Amniotic epithelial cell (primary cell): Measurements from ENCODE around the gene CDKN2A.

Source experiments
- DNase-seq: peaks from one replicate; pipeline ENCODE4 v3.0.0-alpha.2; 2010; ENCODE audit warnings: low read depth

The CDKN2A gene

DNA sequence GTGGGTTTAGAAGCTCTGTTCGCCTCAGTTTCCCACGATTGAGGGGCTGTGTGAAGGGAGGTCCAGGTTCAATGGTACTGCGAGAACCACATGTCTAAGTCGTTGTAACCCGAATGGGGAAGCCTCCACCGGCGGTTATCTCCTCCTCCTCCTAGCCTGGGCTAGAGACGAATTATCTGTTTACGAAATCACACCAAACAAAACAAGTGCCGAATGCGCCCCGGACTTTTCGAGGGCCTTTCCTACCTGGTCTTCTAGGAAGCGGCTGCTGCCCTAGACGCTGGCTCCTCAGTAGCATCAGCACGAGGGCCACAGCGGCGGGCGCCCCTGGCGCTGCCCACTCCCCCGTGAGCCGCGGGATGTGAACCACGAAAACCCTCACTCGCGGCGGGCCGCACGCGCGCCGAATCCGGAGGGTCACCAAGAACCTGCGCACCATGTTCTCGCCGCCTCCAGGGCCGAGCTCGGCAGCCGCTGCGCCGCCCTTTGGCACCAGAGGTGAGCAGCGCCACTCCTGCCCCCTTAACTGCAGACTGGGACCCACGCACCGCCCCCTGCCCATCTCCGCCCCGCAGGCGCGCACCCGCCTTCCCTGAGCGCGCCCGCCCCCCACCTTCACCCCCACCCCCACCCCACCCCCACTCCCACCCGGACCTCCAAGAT, at the start of gene CDKN2A:
TSS of gene CDKN2A (minus strand) at position 500 of the 663 bp plus-strand sequence.
- peak; percentile 68 for DNase-seq

DNA sequence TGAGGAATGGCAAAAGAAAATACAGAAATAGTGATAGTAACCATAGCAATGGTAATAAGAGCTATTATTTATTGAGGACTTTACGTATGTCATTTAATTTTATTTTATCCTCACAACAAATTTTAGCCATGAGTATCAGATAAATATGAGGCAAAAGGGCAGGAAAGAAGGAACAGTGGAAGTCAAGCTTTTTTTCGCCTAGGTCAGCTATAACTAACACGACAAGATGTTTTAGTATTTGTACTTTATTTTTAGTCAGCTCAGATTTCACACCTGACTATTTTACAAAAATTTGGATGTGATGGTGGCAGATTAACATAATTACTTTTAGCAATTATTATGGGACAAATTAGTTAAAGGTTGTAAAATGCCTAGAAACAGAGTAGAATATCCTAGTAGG, 49.7 kb upstream of the CDKN2A start:
- no peak for DNase-seq

DNA sequence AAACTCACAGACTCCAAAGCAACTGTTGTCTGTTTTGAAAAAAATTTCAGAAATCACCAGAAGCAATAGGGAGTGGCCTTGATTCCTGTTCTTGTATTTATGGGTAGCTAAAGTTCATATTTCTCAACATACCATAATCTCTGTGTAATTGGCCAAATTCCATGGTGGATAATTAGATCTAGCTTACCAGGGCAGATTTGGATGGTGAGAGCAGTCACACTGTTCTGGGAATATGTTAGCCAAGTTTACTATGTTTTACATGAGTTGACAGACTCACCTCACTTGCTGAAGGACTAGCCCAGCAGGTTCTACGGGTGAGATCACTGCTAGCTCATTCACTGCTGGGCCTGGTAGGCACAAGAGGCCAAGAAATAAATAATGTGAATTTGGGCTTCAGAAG, 47.6 kb upstream of the CDKN2A start:
- peak; percentile 63 for DNase-seq

DNA sequence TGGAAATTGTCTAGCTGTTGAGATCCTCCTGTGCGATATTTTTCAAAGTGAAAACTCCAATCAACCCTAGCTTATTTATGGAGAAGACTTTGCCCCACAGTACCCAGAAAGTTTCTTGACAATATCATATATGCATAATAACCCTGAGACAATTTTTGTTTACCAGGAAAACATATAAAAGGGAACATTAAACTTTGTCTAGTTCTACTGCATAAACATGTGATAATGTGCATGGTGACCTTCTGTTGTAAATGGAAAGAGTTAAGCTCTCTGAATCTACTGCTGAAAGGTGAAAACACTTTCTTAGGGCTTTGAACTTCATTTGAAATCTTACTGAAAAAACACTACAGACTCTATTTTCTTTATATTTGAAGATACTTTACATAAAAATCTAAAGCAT, 47.2 kb upstream of the CDKN2A start:
- DNase-seq = no peak

DNA sequence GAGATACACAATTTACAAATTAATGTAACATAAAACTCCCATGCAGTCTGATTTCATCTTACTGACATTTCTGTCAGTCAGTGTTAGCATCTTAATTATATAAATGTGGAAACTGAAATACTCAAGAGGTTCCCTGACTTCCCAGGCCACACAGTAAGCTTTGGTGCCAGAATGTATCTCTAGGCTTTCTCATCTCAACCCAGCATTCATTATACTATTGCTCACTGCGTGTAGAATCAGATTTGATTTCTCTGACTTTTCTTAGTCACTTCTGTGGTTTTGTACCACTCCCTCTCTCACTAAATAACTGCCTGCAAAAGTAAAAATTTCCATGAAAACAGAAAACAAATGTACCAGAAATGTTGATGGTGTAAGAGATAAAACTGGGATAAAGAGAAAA, 46.6 kb upstream of the CDKN2A start:
- peak; percentile 86 for DNase-seq

DNA sequence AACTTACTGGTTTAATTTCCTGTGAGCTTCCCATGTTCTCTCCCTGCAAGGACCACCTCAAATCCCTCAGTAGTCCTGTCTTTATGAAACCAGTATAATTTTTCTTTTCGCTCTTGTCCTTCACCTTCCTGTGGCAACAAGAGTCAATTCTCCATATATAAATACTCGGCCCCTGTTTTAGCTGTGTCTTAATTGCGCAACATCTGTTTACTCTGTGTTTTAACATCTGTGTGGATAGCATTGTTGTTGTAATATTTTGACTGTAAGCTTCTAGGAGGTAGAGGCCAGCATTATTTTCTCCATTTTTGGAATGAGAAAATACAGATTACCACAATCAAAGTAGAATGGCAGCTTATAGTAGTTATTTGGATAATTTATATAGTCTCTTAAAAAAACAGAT, 45.1 kb upstream of the CDKN2A start:
- peak; percentile 69 for DNase-seq

DNA sequence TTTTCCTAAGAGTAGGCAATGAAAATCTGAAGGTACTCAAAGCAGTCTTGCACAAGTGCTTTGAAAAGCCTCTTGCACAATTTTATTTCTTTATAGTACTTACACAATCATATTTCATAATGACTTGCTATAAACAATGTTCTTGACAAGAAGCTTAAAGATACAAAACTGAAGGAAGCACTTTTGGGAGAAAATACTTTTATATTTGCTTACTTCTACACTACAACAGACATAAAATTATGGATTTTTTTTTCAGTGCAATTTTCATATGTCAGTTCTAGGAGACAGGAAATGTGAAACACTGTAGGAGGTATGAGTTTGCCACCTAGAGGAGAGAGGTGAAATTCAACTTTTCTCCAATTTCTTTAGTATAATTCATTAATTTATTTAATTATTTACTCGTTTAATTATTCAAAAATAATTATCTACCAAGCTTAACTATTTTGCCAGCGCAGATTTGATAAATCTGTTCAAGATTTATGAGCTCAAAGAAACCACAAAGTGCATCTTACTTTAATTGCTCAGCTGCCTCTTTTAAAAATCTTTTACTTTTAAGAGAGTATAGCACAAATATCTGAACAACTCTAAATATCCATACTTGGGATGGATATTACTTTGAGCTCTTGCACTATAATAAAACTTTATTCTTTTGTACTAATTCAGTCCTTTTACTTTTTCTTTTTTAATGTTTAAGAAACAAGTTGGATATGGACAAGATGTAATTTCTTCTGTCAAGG, 43.9 kb upstream of the CDKN2A start:
- peak; percentile 86 for DNase-seq

DNA sequence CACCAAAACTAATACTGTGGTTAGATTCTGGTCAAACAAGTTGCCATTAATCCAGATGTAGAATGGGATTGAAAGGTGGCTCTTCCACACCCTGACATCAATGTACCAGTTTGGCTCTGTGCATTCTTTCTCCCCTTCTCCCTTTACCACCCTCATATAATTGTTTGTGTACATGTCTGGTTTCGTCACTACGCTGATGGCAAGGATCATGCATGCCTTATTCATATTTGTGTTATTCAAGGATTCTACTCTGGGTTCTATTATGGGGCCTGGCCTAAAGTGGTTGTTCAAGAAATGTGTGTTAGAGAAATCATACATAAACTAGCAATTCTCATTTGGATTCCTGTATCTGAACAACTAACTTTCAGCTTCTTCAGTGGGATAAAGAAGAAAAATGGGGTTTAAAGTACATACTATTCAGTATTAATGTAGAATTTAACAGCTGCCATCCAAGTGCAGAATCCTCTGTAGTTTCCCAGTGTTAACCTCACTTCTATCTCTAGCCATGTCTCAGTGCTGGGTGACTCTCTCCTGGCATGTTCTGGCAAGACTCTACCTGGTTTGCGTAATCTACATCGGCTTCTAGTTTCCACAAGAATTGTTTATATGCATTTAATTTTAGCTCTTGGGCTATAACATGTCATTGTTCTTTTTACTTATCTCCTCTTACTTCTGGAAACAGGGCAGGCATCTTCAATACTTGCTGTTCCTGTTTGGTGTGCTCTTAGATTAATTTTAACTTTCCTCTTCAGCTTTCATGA, 42.9 kb upstream of the CDKN2A start:
- DNase-seq = peak; percentile 69

DNA sequence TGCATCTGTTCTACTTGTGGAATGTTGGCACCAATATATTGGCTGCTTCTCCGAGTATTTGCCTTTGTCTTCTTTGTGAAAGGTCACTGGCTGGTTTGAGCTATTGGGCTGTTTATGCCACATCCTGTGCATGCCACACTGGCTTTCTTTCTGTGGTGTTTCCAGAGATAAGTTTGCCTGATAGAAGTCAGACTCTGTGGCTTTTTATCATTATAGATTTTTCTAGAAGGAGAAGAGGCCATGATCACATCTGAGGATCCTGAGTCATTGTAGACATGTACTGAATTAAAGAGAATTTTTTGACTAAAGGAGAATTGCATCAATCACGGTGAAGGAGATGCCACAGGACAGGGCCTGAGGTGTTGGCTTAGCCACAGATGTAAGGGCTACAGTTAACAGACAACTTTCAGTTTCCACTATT, 41.4 kb upstream of the CDKN2A start:
- DNase-seq = peak; percentile 43

DNA sequence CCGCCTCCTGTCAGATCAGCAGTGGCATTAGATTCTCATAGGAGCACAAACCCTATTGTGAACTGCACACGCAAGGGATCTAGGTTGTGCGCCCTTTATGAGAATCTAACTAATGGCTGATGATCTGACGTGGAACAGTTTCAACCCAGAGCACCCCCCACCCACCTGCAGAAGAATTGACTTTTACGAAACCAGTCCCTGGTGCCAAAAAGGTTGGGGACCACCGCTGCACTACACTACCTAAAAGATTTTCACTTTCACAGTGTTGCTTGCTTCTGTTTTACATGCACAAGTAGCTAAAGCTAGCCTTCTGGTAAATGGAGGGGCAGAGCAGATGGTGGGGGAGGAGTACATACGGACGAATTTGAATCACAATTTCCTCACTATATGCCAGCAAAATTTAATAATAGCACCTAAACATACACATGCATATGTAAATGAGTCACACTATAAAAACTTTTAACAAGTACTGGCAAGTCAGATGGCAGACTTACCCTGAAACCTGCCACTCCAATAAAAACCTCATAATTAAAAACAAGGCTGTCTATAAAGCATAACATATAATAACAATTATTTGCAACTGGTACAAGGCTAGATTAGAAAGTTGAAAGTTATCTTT, 38.9 kb upstream of the CDKN2A start:
- DNase-seq = no peak

DNA sequence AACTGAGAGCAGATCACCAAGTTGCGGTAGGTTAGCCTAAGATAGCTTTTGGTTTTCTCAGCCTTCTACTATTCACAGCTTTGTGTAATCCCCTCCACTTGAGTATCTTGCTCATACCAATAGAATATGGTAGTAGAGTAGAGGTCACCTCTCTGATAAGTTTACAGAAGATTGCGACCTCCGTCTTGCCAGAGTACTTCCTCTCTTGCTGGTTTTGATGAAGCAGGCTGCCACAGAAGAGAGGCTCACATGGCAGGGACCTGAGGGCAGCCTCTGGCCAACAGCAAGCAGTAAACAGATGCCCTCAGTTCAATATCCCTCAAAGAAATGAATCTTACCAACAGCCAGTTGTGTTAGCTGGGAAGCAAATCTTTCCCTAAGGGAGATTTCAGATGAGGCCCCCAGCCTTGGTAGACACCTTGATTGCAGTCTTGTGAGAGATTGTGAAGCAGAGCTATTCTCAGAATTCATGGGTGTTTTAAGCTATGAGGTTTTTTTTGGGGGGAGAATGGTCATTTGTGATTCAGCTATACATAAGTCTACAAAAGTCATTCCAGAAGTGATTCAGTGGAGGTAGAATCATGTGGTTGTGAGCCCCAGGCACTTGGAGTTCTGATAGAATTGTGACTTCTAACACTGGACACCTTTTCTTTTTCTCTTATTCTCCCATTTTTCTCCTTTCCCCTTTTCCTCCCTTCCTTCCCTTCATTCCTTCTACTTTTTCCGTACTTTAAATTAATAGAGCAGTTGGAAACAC, 37.6 kb upstream of the CDKN2A start:
- DNase-seq = no peak

DNA sequence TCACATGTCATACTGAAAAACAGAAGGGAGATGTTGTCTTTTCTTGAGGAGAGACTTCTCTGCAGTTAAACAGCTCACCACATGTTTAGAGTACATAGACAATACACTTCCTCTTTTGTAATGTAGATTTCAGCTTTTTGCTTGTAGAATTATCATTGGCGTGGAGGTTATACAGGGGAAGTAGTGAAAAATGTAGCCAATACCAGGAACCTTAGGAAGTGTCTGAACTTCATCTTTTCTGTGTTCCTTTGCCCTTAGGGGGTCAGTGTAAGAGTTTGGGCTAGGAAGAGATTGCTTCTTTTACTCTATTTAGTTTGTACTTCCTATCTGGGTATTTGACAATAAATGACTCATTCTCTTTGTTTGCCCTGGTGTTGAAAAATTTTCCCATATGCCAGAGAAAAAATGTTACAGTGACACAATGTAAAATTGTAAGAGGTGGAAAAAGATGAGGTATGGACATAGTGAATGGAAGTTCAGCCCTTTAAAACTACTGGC, 36.0 kb upstream of the CDKN2A start:
- peak; percentile 90 for DNase-seq

DNA sequence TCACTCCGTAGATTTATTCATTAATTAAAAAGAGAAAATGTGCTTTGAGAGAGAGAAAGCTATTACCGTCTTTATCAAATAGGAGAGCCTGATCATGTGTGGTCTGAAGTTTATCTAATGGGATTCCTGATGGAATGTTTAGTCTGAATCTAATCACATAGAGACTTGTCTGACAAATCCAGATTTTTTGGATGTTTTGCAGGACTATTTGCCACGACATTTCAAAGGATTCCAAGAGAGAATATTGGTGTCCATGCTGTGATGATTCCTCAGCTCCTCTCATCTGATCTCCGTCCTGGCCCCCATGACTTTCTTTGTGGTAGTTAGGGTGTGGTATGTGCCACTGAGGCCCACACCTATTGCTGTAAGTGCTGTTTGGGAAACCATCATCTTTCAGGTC, 35.0 kb upstream of the CDKN2A start:
- peak; percentile 49 for DNase-seq

DNA sequence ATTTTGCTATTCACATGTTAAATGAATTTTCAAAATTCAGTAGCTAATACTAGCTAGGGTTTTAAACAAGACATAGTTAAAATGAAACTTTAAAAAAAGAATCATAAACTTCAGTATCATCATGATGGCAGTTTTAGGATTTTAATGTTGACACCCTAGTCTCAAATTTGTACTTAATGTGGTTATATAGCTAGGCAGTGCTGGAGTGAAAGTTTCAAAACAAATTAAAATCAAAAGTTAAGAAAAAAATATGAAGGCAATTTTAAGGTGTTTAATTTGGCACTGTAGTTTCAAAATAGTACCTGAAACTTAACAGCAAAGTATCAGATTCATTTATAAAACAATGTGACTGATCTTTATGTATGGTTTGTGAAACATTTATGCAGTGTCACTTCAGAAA, 34.2 kb upstream of the CDKN2A start:
- DNase-seq = no peak

DNA sequence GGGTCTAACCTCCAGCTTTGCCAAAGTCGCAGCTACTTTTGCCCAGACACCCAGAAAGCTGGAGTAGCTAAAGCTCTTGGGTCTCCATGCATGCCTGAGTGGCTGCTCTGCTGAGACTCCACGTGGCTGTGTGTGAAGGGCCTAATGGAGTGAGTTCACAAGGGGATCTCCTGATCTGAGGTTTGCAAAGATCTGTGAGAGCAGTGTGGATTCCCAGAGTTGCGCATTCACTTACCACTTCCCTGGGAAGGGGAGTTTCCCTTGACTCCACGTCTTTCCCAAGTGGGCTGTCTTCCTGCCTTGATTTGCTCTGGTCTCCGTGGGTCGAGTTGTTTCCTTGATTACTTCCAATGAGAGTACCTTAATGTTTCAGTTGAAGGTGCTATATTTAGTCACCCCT, 32.5 kb upstream of the CDKN2A start:
- DNase-seq = no peak

DNA sequence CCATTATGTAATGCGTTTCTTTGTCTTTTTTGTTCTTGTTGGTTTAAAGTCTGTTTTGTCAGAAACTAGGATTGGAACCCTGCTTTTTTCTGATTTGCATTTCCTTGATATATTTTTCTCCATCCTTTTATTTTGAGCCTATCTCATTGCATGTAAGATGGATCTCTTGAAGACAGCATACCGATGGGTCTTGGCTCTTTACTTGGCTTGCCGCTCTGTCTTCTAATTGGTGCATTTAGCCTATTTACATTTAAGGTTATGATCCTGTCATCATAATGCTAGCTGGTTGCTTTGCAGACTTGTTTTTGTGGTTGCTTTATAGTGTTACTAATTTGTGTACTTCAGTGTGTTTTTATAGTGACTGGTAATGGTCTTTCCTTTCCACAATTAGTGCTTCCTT, 28.2 kb upstream of the CDKN2A start:
- DNase-seq = no peak

DNA sequence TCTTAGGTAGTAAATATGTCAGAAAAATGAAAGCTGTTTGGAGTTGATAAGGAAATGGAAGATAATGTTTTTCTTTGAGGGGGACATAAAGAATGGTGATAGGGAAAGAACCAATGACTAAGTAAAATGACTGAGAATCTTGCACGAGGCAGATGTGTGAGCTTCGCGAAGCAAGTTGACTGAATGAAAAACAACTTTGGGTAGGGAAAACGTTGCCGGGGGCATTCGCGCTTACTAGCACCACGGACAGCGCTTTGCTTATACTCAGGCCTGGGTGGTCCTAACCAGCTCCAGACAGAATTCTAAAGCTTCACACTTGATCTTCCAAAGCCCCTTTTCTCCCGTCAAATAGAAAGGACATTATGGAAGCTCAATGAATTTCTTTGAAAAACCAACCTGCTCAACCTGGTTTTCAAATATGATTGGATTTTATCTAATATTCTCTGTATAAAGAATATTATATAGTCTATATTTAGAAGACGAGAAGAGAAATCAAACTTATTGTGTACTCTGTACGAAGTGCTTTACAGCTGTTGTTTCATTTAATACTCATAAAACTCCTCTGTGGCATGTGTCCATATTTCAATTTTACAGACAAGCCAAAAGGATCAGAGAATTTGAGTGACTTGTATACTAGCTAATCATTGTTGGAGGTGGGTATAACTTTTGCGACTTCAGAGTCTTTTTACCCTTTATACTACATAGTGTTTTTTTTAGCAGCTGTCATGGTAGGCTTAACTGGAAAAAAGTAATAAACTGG, 16.9 kb upstream of the CDKN2A start:
- peak; percentile 47 for DNase-seq

DNA sequence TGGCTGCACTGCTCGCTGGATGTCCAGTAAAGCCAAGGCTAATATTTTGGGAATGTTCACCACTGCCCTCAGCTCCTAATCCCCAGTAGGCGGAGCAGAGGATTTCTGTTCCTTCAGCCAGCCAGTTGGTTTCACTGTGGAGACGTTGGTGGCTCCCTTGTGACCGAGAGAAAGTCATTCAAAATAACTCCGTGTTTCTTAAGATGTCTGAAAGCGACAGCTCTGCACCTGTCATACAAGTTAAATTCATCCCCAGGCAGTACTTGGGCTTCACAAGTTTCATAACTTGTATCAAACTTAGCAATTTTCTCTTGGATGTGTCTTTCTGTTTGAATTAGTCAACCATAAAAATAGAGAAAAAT, 15.3 kb upstream of the CDKN2A start:
- no peak for DNase-seq

DNA sequence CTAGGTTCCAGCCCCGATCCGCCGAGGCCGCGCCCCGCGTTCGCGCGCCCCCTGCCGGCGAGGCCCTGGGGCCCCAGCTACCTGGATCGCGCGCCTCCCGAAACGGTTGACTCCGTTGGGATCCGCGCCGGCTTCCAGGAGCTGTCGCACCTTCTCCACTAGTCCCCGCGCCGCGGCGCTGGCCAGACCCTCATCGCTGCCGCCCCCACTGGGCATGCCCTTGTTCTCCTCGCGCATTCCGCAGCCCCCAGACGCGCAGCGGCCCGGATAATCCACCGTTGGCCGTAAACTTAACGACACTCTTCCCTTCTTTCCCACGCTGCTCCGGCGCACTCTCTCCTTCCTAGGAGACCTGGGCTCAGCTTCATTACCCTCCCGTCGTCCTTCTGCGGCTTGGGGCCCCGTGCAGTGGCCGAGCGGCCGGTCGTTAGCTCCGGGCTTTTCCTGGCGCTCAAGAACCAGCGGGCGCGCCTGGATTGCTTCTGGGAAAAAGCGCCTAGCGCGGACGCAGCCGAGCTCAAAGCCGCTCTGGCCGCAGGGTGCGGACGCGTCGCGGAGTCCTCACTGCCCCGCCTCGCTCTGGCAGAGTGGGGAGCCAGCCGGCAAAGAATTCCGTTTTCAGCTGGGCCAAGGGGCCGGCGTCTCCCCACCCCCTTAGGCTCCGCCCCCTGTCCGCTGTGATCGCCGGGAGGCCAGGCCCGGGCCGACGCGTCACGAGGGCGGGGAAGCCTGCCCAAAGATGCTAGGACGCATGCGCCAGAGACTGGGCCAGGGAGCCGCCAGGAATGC, 14.7 kb upstream of the CDKN2A start, which contains the start of gene CDKN2B:
TSS of gene CDKN2B (minus strand) at position 589 of the 789 bp plus-strand sequence. CDS start at position 237, 352 bp downstream.
- DNase-seq = peak; percentile 91

DNA sequence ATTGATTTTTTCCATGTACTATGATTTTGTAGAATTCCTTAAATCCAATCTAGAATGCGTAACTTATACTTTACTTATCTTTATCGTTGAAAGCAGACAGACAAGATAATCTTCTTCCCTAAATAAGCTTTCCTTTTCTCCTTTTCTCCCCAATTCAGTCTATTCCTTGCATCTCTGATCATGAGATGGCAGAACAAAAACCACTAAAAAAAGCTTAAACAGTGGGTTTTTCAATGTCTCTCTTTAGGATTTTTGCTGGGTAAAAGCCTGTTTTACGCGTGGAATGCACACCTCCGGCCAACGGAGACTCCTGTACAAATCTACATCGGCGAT, 14.2 kb upstream of the CDKN2A start:
- DNase-seq = no peak
